SK-N-SH treated with all-trans-retinoic acid at 6 μM for 48 hours (cell line): ENCODE measurements around the gene TTLL6.

Experiments used
- BACH2 ChIP-seq: fragments of 250-450 bp; sonication (Bioruptor Pico); IDR thresholded peaks from 2 replicates; pipeline ENCODE4 v1.9.0; 2021; ENCODE audit warnings: mild to moderate bottlenecking, borderline replicate concordance
- CSDC2 ChIP-seq: fragments of 250-450 bp; sonication (Bioruptor Pico); IDR thresholded peaks from 2 replicates; pipeline ENCODE4 v1.5.0; 2020; ENCODE audit warnings: mild to moderate bottlenecking, moderate library complexity
- GLIS3 ChIP-seq: fragments of 250-450 bp; sonication (Bioruptor Pico); IDR thresholded peaks from 2 replicates; pipeline ENCODE4 v1.5.0; 2020; ENCODE audit warnings: mild to moderate bottlenecking, moderate library complexity
- ISL1 ChIP-seq: fragments of 250-450 bp; sonication (Bioruptor Pico); IDR thresholded peaks from 2 replicates; pipeline ENCODE4 v2.1.2; 2022; ENCODE audit warnings: mild to moderate bottlenecking, moderate library complexity
- PPARA ChIP-seq: fragments of 250-450 bp; sonication (Bioruptor Pico); IDR thresholded peaks from 2 replicates; pipeline ENCODE4 v1.5.0; 2020; ENCODE audit warnings: mild to moderate bottlenecking, borderline replicate concordance
- SNAI2 ChIP-seq: fragments of 250-450 bp; sonication (Bioruptor Pico); IDR thresholded peaks from 2 replicates; pipeline ENCODE4 v1.5.0; 2020; ENCODE audit warnings: mild to moderate bottlenecking, moderate library complexity
- ZFP3 ChIP-seq: fragments of 250-450 bp; sonication (Bioruptor Pico); IDR thresholded peaks from 2 replicates; pipeline ENCODE4 v1.5.0; 2020; ENCODE audit warnings: mild to moderate bottlenecking, moderate library complexity
- ZFP30 ChIP-seq: fragments of 450-650 bp; formaldehyde crosslinking; IDR thresholded peaks from 2 replicates; pipeline ENCODE4 v1.5.0; 2022; ENCODE audit warnings: mild to moderate bottlenecking, moderate library complexity
- ZNF565 ChIP-seq: fragments of 450-650 bp; formaldehyde crosslinking; conservative IDR thresholded peaks from 2 replicates; pipeline ENCODE4 v1.5.0; 2020; ENCODE audit warnings: low read depth, mild to moderate bottlenecking, moderate library complexity
- ZNF70 ChIP-seq: fragments of 450-650 bp; formaldehyde crosslinking; IDR thresholded peaks from 2 replicates; pipeline ENCODE4 v1.5.0; 2020; ENCODE audit warnings: mild to moderate bottlenecking, moderate library complexity
- ZNF8 ChIP-seq: fragments of 450-650 bp; formaldehyde crosslinking; IDR thresholded peaks from 2 replicates; pipeline ENCODE4 v1.5.0; 2020; ENCODE audit warnings: mild to moderate bottlenecking, moderate library complexity
- TF ChIP-seq, protein P1 (sequence below): fragments of 250-450 bp; sonication (Bioruptor Pico); IDR thresholded peaks from 2 replicates; pipeline ENCODE4 v1.5.1; 2020; ENCODE audit warnings: low read depth, mild to moderate bottlenecking, moderate library complexity
- TF ChIP-seq, protein P2 (sequence below): fragments of 250-450 bp; sonication (Bioruptor Pico); IDR thresholded peaks from 2 replicates; pipeline ENCODE4 v1.8.0; 2020; ENCODE audit warnings: mild to moderate bottlenecking, moderate library complexity, borderline replicate concordance
- TF ChIP-seq, protein P3 (sequence below): fragments of 250-450 bp; sonication (Bioruptor Pico); IDR thresholded peaks from 2 replicates; pipeline ENCODE4 v1.5.1; 2021; ENCODE audit warnings: mild to moderate bottlenecking, moderate library complexity

DNA sequence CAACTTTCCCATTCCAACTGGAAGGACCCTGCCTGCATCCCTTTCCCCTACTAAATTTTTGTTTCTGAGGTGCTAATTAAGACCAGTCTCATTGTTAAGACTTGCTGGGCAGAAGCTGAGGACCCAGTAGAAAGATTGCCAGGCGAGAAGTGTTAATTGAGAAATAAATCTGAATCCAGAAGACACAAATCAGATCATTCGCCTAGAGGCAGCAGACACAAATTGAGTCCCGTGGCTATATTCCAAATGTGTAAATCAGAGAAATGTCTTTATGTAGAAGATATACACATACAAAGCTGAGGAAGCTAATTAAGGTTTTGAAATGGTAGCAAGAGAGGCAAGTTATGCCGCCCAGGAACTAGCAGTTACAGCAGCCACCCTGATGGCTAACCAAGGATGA, 43.4 kb upstream of the TTLL6 start:
- no peak for TF ChIP-seq CSDC2
- TF ChIP-seq, protein P1, sequence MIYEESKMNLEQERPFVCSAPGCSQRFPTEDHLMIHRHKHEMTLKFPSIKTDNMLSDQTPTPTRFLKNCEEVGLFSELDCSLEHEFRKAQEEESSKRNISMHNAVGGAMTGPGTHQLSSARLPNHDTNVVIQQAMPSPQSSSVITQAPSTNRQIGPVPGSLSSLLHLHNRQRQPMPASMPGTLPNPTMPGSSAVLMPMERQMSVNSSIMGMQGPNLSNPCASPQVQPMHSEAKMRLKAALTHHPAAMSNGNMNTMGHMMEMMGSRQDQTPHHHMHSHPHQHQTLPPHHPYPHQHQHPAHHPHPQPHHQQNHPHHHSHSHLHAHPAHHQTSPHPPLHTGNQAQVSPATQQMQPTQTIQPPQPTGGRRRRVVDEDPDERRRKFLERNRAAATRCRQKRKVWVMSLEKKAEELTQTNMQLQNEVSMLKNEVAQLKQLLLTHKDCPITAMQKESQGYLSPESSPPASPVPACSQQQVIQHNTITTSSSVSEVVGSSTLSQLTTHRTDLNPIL, result no peak
- TF ChIP-seq ISL1 (CRISPR knock-in tag), result no peak
- no peak for TF ChIP-seq GLIS3
- TF ChIP-seq, protein P2, sequence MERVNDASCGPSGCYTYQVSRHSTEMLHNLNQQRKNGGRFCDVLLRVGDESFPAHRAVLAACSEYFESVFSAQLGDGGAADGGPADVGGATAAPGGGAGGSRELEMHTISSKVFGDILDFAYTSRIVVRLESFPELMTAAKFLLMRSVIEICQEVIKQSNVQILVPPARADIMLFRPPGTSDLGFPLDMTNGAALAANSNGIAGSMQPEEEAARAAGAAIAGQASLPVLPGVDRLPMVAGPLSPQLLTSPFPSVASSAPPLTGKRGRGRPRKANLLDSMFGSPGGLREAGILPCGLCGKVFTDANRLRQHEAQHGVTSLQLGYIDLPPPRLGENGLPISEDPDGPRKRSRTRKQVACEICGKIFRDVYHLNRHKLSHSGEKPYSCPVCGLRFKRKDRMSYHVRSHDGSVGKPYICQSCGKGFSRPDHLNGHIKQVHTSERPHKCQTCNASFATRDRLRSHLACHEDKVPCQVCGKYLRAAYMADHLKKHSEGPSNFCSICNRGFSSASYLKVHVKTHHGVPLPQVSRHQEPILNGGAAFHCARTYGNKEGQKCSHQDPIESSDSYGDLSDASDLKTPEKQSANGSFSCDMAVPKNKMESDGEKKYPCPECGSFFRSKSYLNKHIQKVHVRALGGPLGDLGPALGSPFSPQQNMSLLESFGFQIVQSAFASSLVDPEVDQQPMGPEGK, result no peak
- TF ChIP-seq, protein P3, sequence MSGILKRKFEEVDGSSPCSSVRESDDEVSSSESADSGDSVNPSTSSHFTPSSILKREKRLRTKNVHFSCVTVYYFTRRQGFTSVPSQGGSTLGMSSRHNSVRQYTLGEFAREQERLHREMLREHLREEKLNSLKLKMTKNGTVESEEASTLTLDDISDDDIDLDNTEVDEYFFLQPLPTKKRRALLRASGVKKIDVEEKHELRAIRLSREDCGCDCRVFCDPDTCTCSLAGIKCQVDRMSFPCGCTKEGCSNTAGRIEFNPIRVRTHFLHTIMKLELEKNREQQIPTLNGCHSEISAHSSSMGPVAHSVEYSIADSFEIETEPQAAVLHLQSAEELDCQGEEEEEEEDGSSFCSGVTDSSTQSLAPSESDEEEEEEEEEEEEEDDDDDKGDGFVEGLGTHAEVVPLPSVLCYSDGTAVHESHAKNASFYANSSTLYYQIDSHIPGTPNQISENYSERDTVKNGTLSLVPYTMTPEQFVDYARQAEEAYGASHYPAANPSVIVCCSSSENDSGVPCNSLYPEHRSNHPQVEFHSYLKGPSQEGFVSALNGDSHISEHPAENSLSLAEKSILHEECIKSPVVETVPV, result no peak
- TF ChIP-seq BACH2 (CRISPR knock-in tag), result no peak
- no peak for TF ChIP-seq PPARA (CRISPR knock-in tag)
- TF ChIP-seq ZNF8, result no peak
- TF ChIP-seq SNAI2 (CRISPR knock-in tag), result no peak
- TF ChIP-seq ZFP3 (CRISPR knock-in tag), result no peak
- no peak for TF ChIP-seq ZFP30
- no peak for TF ChIP-seq ZNF70 (CRISPR knock-in tag)
- TF ChIP-seq ZNF565 (CRISPR knock-in tag), result no peak
